PC-9 (cell line): ENCODE data around the gene IGF2. TPM values are rescaled to one million over a fixed set of nuclear protein-coding genes. Genes with fewer than 3 reads are reported as not detected.

Experiments
- Bru-seq: library from RNA; stranded (reverse); fragments of 400-500 nt; gene quantifications from one replicate; lab custom pipeline; 2021; lab: Mats Ljungman, UMichigan
- BruChase-seq, 2 experiments: library from RNA; stranded (reverse); fragments of 400-500 nt; gene quantifications; one replicate each; lab custom pipeline; 2021; lab: Mats Ljungman, UMichigan
- BruUV-seq: library from RNA; stranded (reverse); fragments of 400-500 nt; replicated peaks from 2 replicates; lab custom pipeline; 2021; lab: Mats Ljungman, UMichigan
- CTCF ChIA-PET: fragments of 300-600 bp; sonication (Branson Sonifier 250); formaldehyde crosslinking; loops from one replicate; lab custom pipeline; 2022; ENCODE audit warnings: antibody characterized with exemption; lab: Charles Lee
- POLR2A ChIA-PET: fragments of 300-600 bp; sonication (Branson Sonifier 250); formaldehyde crosslinking; loops from one replicate; lab custom pipeline; 2022; ENCODE audit warnings: antibody characterized with exemption; ENCODE audit not compliant: unreplicated experiment; lab: Charles Lee
- DNase-seq, 2 experiments: peaks; one replicate each; pipeline versions ENCODE4 v3.0.0 to v3.0.0-alpha.2; 2015 to 2022; ENCODE audit warnings: mixed read lengths in 1 of 2
- H2AFZ ChIP-seq: fragments of 200-600 bp; sonication (generic); 2 replicates; pipeline ENCODE4 v1.8.1; 2017; ENCODE audit warnings: antibody characterized with exemption
- H3F3A ChIP-seq: fragments of 200-600 bp; sonication (generic); 2 replicates; pipeline ENCODE4 v1.8.1; 2017; ENCODE audit warnings: antibody characterized with exemption, mild to moderate bottlenecking, low read depth; ENCODE audit not compliant: insufficient read depth
- H3K27ac ChIP-seq: fragments of 200-600 bp; sonication (generic); 2 replicates; pipeline ENCODE4 v1.6.1; 2016; ENCODE audit warnings: mixed run types
- H3K27me3 ChIP-seq: fragments of 200-600 bp; sonication (generic); 2 replicates; pipeline ENCODE4 v1.6.1; 2016; ENCODE audit warnings: low read depth, mixed run types; ENCODE audit not compliant: insufficient read depth
- H3K36me3 ChIP-seq: fragments of 200-600 bp; sonication (generic); 2 replicates; pipeline ENCODE4 v1.6.1; 2016; ENCODE audit warnings: low read depth, mixed run types
- H3K4me1 ChIP-seq: fragments of 200-600 bp; sonication (generic); replicated peaks from 2 replicates; pipeline ENCODE4 v1.6.1; 2016; ENCODE audit warnings: mixed run types; ENCODE audit not compliant: insufficient read depth
- H3K4me2 ChIP-seq: fragments of 200-600 bp; sonication (generic); 2 replicates; pipeline ENCODE4 v1.6.1; 2017; ENCODE audit warnings: mixed run types
- H3K4me3 ChIP-seq: fragments of 200-600 bp; sonication (generic); 2 replicates; pipeline ENCODE4 v1.6.1; 2016; ENCODE audit warnings: mixed run types
- H3K79me2 ChIP-seq: fragments of 200-600 bp; sonication (generic); 2 replicates; pipeline ENCODE4 v1.6.1; 2017; ENCODE audit warnings: low read depth, mixed run types
- H3K9me2 ChIP-seq: fragments of 200-600 bp; sonication (generic); 2 replicates; pipeline ENCODE4 v1.8.1; 2017; ENCODE audit warnings: mild to moderate bottlenecking; ENCODE audit not compliant: insufficient read depth
- H3K9me3 ChIP-seq: fragments of 200-600 bp; sonication (generic); 2 replicates; pipeline ENCODE4 v1.8.1; 2016; ENCODE audit warnings: low read depth; ENCODE audit not compliant: insufficient read depth
- H4K20me1 ChIP-seq: fragments of 200-600 bp; sonication (generic); 2 replicates; pipeline ENCODE4 v1.8.1; 2017; ENCODE audit not compliant: insufficient read depth
- CTCF ChIP-seq: fragments of 200-600 bp; sonication (generic); conservative IDR thresholded peaks from 2 replicates; pipeline ENCODE4 v1.6.1; 2017; ENCODE audit warnings: mixed run types, antibody characterized with exemption, mild to moderate bottlenecking, moderate library complexity
- EZH2 ChIP-seq: fragments of 200-600 bp; sonication (generic); IDR thresholded peaks from 2 replicates; pipeline ENCODE4 v1.8.0; 2017; ENCODE audit warnings: antibody characterized with exemption, low read depth
- intact Hi-C: fragments of 100-400 bp; cut with micrococcal nuclease; formaldehyde crosslinking; loops from one replicate; pipeline ENCODE4 v1.10.0; 2022; ENCODE audit not compliant: unreplicated experiment
- long read RNA-seq: library from polyadenylated mRNA; stranded (forward); transcript quantifications from one replicate; pipeline ENCODE4 v2.0.0, GENCODE V29; 2022
- total RNA-seq: library from RNA; stranded (reverse); gene quantifications from 2 replicates; pipeline ENCODE4 v1.2.3, GENCODE V29; 2021

IGF2 gene
- 0.15 and 0.24 TPM in 2 replicates for total RNA-seq
- Bru-seq, nascent RNA: not detected
- BruChase-seq, experiment 1, labeled RNA remaining after a 2-hour chase: not detected
- not detected for BruChase-seq, experiment 2, labeled RNA remaining after a 6-hour chase
- long read RNA-seq: 0 reads

- no peaks in the 10 kb centered on the region for H3K9me2 ChIP-seq
- no peak within 1 kb of the TSS for H2AFZ ChIP-seq
- no peaks in the 10 kb centered on the region for H4K20me1 ChIP-seq
- H3K27ac ChIP-seq: no peak within 1 kb of the TSS
- H3K4me2 ChIP-seq: peak within 1 kb of the TSS; percentile 59; the same call in 1 of the 2 replicates
- TF ChIP-seq CTCF (no peak), EZH2 (no peak)
- H3K27me3 ChIP-seq: peaks cover 7% of the 10 kb centered on the region
- H3F3A ChIP-seq: peaks cover 16% of the 10 kb centered on the region
- POLR2A ChIA-PET: no interaction called here
- no peak for DNase-seq
- intact Hi-C loops: no loop called here
- H3K79me2 ChIP-seq: no peaks in the 10 kb centered on the region
- no peak within 1 kb of the TSS for H3K4me3 ChIP-seq
- no peaks in the 10 kb centered on the region for H3K36me3 ChIP-seq
- H3K9me3 ChIP-seq: no peaks in the 10 kb centered on the region
- CTCF ChIA-PET: no interaction called here
- H3K4me1 ChIP-seq: peaks cover 13% of the 10 kb centered on the region
- BruUV-seq: no TSS peak
Observed at GRCh38 chr11:2139123-2139521, at the start of gene IGF2. Gene IGF2, minus strand, starts transcription at chr11:2139389. Its CDS starts 3,866 bp downstream, at chr11:2135523.

GRCh38 chr11:2188745-2189144 lies 49.6 kb upstream of the IGF2 start:
- BruUV-seq: no TSS peak
- CTCF ChIA-PET: no interaction called here
- Histone ChIP-seq H3K27me3 (no peaks in the 10 kb centered on the region), H3K9me2 (no peaks in the 10 kb centered on the region), H3K4me1 (no peaks in the 10 kb centered on the region), H3K36me3 (no peaks in the 10 kb centered on the region), H3K4me3 (no peak overlapping the region), H3K27ac (no peak overlapping the region), H3K4me2 (no peak overlapping the region), H3K9me3 (no peaks in the 10 kb centered on the region), H3F3A (peaks cover 6% of the 10 kb centered on the region; the same call in 1 of the 2 replicates), H4K20me1 (no peaks in the 10 kb centered on the region), H2AFZ (no peak overlapping the region), H3K79me2 (no peaks in the 10 kb centered on the region)
- no peak for DNase-seq
- POLR2A ChIA-PET: no interaction called here
- TF ChIP-seq CTCF (no peak), EZH2 (no peak)
- intact Hi-C loops: no loop called here

- H3K4me3 ChIP-seq: no peak overlapping the region
- intact Hi-C loops: no loop called here
- H3K9me2 ChIP-seq: no peaks in the 10 kb centered on the region
- H3K4me1 ChIP-seq: no peaks in the 10 kb centered on the region
- ChIA-PET POLR2A (no interaction called here), CTCF (no interaction called here)
- no peak overlapping the region for H3K27ac ChIP-seq
- no peaks in the 10 kb centered on the region for H4K20me1 ChIP-seq
- DNase-seq: no peak
- no peak overlapping the region for H3K4me2 ChIP-seq
- peaks cover 6% of the 10 kb centered on the region; the same call in 1 of the 2 replicates for H3F3A ChIP-seq
- no TSS peak for BruUV-seq
- TF ChIP-seq EZH2 (no peak), CTCF (no peak)
- H3K36me3 ChIP-seq: no peaks in the 10 kb centered on the region
- no peaks in the 10 kb centered on the region for H3K79me2 ChIP-seq
- H3K9me3 ChIP-seq: no peaks in the 10 kb centered on the region
- no peak overlapping the region for H2AFZ ChIP-seq
- H3K27me3 ChIP-seq: no peaks in the 10 kb centered on the region
Observed at GRCh38 chr11:2187280-2187707, 48.1 kb upstream of the IGF2 start.
